Measurements from ENCODE around the gene KIF21B.
"Not testable (repeated sequence)": the region's sequence is repeated elsewhere in the genome, so short reads cannot be mapped to it uniquely, and the experiment has no call there.

The KIF21B gene

DNA sequence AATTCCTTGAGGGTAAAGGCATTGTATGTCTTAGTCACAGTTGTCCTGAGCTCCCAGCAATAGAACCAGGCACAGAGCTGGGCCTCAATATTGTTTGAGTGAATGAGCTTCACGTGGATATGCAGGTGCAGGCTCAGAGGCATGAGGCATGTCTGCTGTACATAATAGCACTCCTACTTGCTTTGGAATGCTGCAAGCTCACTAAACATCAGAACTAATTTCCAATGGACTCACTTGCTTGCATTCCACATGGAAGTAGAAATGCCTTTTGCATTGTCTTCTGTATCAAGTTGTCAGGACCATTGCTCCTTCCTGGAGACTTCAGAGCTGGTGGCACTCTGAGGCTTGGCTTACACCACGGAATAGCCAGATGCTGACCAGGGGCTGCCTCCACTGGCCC, 91.7 kb downstream of the KIF21B start:
- DNase-seq, result no peak

DNA sequence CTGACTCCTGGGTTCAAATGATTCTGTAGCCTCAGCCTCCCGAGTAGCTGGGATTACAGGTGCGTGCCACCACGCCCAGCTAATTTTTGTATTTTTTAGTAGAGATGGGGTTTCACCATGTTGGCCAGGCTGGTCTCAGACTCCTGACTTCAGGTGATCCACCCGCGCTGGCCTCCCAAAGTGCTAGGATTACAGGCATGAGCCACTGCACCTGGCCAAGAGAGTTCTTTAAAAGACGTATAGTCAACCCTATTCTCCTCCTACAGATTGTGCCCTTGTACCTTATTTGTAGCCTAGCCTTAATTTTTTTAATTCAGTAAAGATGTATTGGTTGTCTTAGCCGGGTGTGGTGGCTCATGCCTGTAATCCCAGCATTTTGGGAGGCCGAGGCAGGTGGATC, 93.2 kb downstream of the KIF21B start:
- not testable (repeated sequence) for DNase-seq

DNA sequence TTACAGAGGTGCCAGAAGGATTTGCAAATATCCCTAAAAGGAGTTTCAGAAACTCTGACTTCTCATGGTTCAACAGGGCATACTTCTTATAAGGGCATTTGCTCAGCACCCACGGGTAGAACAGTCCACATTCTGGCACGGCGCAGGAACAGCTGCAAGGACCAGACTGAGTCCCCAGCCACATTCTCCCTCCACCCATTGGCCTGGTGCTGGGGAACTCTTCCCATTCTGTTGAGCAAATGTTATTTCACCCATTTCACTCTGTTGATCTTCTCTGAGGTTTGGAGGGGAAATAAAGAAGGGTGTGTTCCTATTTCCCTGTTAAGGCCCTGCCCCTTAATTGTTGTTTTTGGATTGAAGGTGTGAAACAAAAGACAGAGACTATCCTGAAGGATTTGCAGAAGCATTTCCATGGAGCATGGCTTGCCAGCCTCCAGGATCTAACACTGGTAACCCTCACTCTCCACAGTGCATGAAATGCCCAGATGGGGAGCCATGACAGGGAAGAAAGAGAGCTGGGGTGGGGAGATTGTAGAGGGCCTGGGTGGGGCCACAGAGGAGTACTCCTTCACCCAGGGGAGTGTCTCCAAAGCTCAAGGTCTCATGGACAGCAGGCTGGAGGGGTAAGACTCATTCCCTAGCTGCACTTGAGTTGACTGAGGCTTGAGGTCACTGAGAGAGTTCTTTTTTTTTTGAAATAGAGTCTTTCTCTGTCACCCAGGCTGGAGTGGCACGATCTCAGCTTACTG, 93.8 kb downstream of the KIF21B start:
- DNase-seq, result no peak

DNA sequence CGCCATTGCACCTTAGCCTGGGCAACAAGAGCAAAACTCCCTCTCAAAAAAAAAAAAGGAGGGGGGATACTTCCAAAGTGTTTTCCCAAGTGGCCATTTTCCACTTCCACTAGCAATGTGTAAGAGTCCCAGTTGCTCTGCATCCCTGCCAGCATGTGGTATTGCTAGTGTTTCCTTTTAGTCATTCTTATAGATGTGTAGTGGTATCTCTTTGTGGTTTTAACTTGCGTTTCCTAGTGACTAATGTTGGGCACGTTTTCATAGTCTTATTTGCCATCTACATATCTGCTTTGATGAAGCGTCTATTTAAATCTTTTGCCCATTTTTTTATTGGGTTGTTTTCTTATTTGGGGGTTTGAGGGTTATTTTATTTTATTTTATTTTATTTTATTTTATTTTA, 97.7 kb downstream of the KIF21B start:
- DNase-seq, result no peak

DNA sequence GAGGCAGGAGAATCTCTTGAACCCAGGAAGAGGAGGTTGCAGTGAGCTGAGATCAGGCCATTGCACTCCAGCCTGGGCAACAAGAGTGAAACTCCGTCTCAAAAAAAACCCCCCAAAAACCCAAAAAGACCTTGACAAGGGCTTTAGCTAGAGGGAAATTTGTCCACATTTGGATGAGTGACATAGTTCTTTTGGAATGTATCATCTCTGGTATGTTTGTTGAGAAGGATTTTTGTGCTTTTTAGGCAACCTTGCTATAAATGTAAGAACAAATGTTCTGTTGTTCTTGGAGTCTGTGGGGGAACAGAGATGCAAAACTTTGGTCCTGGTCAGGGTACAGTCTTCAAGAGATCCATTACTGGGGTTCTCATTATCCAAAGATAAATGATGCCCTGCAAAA, 99.9 kb downstream of the KIF21B start:
- no peak for DNase-seq

DNA sequence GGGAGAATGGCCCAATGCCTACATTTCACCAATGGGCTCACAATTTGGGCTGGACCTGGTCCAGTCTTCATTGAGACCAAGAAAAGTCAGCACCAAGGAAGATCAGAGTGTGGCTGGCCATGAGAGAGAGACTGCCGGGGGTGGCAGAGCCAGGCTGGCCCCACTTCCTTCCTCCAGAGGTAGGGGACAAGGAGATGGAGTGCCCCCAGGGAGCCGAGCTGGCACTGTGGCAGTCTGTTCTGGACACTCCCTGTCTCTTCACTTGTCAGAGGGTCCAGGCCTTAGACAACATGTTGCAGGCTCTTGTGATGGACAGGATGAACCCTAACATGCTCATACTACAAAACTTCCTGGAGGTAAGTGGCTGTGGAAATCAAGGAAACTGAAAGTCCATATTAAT, 101.1 kb downstream of the KIF21B start:
- DNase-seq, result no peak

DNA sequence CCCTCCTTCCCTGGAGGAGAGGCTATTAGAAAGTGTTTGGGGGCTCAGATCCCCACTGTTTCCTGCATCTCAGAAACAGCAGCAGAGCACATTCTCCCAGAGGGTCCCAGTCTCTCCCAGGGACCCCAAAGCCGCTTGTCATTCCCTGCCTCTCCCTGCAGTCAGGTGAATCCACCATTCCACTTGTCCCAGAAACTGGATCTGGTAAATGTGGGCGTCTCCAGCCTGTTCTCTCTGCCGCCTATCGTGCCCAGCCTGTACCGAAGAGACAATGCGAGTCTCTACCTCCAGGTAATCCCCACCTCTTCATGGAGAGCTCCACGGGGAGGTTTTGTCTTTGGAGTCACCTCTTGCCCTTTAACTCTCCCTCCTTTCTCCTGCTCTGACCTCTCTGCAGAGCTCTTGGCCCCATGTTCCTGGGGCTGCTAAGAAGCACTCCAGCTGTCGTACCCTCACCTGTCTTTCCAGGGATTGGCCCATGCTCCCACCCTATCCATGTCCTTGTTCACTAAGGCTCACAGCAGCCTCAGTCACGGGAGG, 101.9 kb downstream of the KIF21B start:
- no peak for DNase-seq
